A673 (cell line): Measurements from ENCODE around the gene PLCG1. TPM values are rescaled to one million over a fixed set of nuclear protein-coding genes. Genes with fewer than 3 reads are reported as not detected.

ENCODE experiments used
- BruUV-seq: library from RNA; stranded (reverse); fragments of 400-500 nt; replicated peaks from 2 replicates; lab custom pipeline; 2021; lab: Mats Ljungman, UMichigan
- CTCF ChIA-PET: fragments of 300-600 bp; sonication (Branson Sonifier 250); formaldehyde crosslinking; loops from one replicate; lab custom pipeline; 2022; ENCODE audit warnings: antibody characterized with exemption; lab: Charles Lee
- POLR2A ChIA-PET: fragments of 300-600 bp; sonication (Branson Sonifier 250); formaldehyde crosslinking; loops from one replicate; lab custom pipeline; 2022; ENCODE audit warnings: antibody characterized with exemption; ENCODE audit not compliant: low non-redundant PET; lab: Charles Lee
- DNase-seq: peaks from one replicate; pipeline ENCODE4 v3.0.0-alpha.2; 2015; ENCODE audit warnings: low spot score
- H3K27ac ChIP-seq: fragments of 200-600 bp; sonication (generic); 2 replicates; pipeline ENCODE4 v1.5.1; 2016; ENCODE audit warnings: mixed run types, low read depth, mild to moderate bottlenecking, mixed read lengths, antibody characterized with exemption, low read length; ENCODE audit not compliant: poor library complexity, severe bottlenecking
- H3K27me3 ChIP-seq: fragments of 200-600 bp; sonication (generic); replicated peaks from 2 replicates; pipeline ENCODE4 v1.6.1; 2017; ENCODE audit warnings: mixed run types, low read depth, mild to moderate bottlenecking, mixed read lengths, antibody characterized with exemption, low read length; ENCODE audit not compliant: insufficient read depth, poor library complexity
- H3K36me3 ChIP-seq: fragments of 200-600 bp; sonication (generic); 2 replicates; pipeline ENCODE4 v1.6.1; 2016; ENCODE audit warnings: mixed run types, mild to moderate bottlenecking, mixed read lengths, antibody characterized with exemption, low read length; ENCODE audit not compliant: insufficient read depth, poor library complexity, severe bottlenecking
- H3K4me1 ChIP-seq: fragments of 200-600 bp; sonication (generic); 2 replicates; pipeline ENCODE4 v1.6.1; 2017; ENCODE audit warnings: mixed run types, mild to moderate bottlenecking, mixed read lengths, antibody characterized with exemption, low read length; ENCODE audit not compliant: insufficient read depth, poor library complexity, severe bottlenecking
- H3K4me3 ChIP-seq: fragments of 200-600 bp; sonication (generic); 2 replicates; pipeline ENCODE4 v1.5.1; 2016; ENCODE audit warnings: low read depth, mixed run types, mild to moderate bottlenecking, mixed read lengths, low read length; ENCODE audit not compliant: poor library complexity, severe bottlenecking
- H3K9me3 ChIP-seq: fragments of 200-600 bp; sonication (generic); 2 replicates; pipeline ENCODE4 v1.6.1; 2016; ENCODE audit warnings: mixed run types, low read depth, mild to moderate bottlenecking, mixed read lengths, antibody characterized with exemption, low read length; ENCODE audit not compliant: poor library complexity, severe bottlenecking
- CTCF ChIP-seq: fragments of 300-800, 200-600 bp; sonication (generic); conservative IDR thresholded peaks from 2 replicates; pipeline ENCODE4 v1.5.1; 2017; ENCODE audit warnings: low read depth, mild to moderate bottlenecking, antibody characterized with exemption, low read length, moderate library complexity, mixed read lengths
- EZH2 ChIP-seq: fragments of 200-600 bp; sonication (generic); IDR thresholded peaks from 2 replicates; pipeline ENCODE4 v1.6.1; 2017; ENCODE audit warnings: borderline replicate concordance, low read depth, mild to moderate bottlenecking, mixed read lengths, antibody characterized with exemption, low read length; ENCODE audit not compliant: poor library complexity, severe bottlenecking
- intact Hi-C: fragments of 100-400 bp; cut with micrococcal nuclease; formaldehyde crosslinking; loops from one replicate; pipeline ENCODE4 v1.10.0; 2022; ENCODE audit not compliant: unreplicated experiment
- total RNA-seq: library from RNA; stranded (reverse); gene quantifications from 2 replicates; pipeline ENCODE4 v1.2.3, GENCODE V29; 2021

PLCG1 gene
- total RNA-seq, 1 experiment from 2014 or later, result 146 TPM

GRCh38 chr20:41091927-41092326 lies 45.4 kb upstream of the PLCG1 start:
- Histone ChIP-seq H3K27ac (no peak overlapping the region), H3K9me3 (no peaks in the 10 kb centered on the region), H3K4me1 (no peaks in the 10 kb centered on the region), H3K4me3 (no peak overlapping the region), H3K36me3 (peaks cover 38% of the 10 kb centered on the region), H3K27me3 (no peaks in the 10 kb centered on the region)
- no peak for DNase-seq
- intact Hi-C loops, result no loop called here
- TF ChIP-seq EZH2, result no peak
- TF ChIP-seq CTCF, result no peak
- POLR2A ChIA-PET, result no interaction called here
- no TSS peak for BruUV-seq
- CTCF ChIA-PET, result no interaction called here

DNA sequence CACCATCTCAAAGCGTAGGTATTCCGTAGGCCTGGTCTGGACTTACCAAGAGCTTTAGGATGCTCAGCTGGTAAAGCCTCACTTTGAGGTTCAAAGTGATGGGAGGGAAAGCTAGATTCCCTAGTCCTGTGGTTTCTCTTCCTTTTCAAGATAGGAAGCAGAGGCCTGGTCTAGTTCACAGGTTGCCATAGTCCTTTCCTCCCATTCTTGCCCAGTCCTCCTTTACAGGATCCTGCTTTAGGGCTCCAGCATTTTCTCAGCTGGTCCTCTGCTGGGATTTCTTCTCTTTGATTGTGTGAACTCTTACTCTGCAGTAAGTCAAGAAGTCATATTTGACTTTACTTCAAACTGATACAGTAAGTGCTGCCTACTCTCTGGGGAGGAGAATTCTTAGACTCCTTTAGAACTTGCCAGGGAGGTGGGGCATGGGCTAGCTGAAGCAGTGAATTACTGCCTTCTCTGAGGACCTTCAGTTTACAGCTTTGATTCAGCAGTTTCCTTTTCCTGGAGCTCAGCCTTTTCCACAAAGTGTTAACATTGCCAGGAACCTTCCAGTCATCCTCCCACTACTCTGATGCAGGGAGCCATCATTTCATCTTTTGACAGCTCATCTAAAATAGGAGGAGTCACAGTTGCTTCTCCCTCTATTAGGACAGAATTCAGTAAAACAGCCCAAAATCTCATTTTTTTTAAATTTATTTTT lies 42.8 kb upstream of the PLCG1 start:
- Histone ChIP-seq H3K4me3 (no peak overlapping the region), H3K27me3 (no peaks in the 10 kb centered on the region), H3K36me3 (peaks cover 50% of the 10 kb centered on the region), H3K9me3 (no peaks in the 10 kb centered on the region), H3K27ac (no peak overlapping the region), H3K4me1 (peaks cover 5% of the 10 kb centered on the region)
- no TSS peak for BruUV-seq
- ChIA-PET CTCF (interaction anchor here (0.7 to 3.2 kb wide), 4 partner anchors 104 to 131 kb away, joined by 3 to 26 read pairs (median 12); no protein-coding TSS in a partner anchor), POLR2A (no interaction called here)
- peak; percentile 17 for DNase-seq
- intact Hi-C loops, result loop anchor here (1.0 kb wide), 2 partner anchors 104 to 126 kb away; no protein-coding TSS in a partner anchor
- TF ChIP-seq EZH2 (no peak), CTCF (no peak)

- intact Hi-C loops, result loop anchor here (1.0 kb wide), 2 partner anchors 105 to 127 kb away; no protein-coding TSS in a partner anchor
- POLR2A ChIA-PET, result no interaction called here
Measured at GRCh38 chr20:41095110-41095969, 42.0 kb upstream of the PLCG1 start.

More at GRCh38 chr20:41095110-41095969, 42.0 kb upstream of the PLCG1 start:
- DNase-seq, result peak; percentile 73
- no peak overlapping the region for H3K4me3 ChIP-seq
- TF ChIP-seq CTCF, result peak; percentile 92
- TF ChIP-seq EZH2, result no peak
- H3K9me3 ChIP-seq, result no peaks in the 10 kb centered on the region
- H3K27me3 ChIP-seq, result no peaks in the 10 kb centered on the region
- peaks cover 55% of the 10 kb centered on the region for H3K36me3 ChIP-seq
- peaks cover 6% of the 10 kb centered on the region for H3K4me1 ChIP-seq
- H3K27ac ChIP-seq, result no peak overlapping the region
- CTCF ChIA-PET, result interaction anchor here (0.7 to 3.2 kb wide), 4 partner anchors 104 to 132 kb away, joined by 3 to 26 read pairs (median 12); no protein-coding TSS in a partner anchor
- BruUV-seq, result no TSS peak
